Activated T-cell treated with anti-CD3 and anti-CD28 coated beads for 1 hour (primary cell): ENCODE measurements around the gene THOC2.
"Not testable (repeated sequence)": the region's sequence is repeated elsewhere in the genome, so short reads cannot be mapped to it uniquely, and the experiment has no call there.

Source experiments
- DNase-seq: peaks from one replicate; pipeline ENCODE4 v3.0.0-alpha.2; 2020; ENCODE audit warnings: low read depth

The THOC2 gene

DNA sequence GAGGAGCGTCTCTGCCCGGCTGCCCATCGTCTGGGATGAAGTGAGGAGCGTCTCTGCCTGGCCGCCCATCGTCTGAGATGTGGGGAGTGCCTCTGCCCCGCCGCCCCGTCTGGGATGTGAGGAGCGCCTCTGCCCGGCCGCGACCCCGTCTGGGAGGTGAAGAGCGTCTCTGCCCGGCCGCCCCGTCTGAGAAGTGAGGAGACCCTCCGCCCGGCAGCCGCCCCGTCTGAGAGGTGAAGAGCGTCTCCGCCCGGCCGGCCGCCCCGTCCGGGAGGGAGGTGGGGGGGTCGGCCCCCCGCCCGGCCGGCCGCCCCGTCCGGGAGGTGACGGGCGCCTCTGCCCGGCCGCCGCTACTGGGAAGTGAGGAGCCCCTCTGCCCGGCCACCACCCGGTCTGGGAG lies 1.2 kb upstream of the THOC2 start:
- DNase-seq: not testable (repeated sequence)

DNA sequence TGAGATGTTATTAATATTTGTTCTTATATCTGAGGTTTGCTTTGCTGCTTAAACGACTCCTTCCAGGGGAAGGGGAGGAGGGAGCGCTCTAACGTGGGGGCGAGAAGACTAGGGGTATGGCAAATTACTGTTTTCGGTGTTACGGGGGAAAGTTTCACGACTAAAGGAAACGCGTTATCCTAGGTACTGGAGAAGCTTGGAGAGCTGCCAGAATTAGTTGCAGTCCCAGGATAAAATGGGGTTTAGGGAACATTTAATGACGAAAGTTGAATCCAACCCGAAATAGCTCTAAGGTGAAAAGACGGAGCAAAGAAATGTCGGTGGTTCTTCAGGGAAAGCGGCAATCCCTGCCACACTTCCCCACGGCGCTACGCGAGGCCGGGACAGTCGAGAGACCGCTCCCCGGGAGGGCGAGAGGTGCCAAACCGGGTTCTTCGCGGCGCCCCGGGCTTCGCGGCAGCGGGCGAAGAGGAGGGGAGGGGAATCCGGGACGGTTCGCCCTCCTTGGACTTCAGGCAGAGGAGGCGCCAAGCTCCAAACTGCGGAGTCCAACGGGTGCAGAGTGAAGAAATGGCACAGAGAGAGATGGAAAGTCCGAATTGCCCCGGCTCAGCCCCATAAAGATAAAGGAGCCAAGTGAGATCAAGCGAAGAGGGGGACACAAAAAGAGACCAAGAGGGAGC lies 724 bp downstream of the THOC2 start:
- DNase-seq: no peak

- no peak for DNase-seq
Observed at GRCh38 chrX:123731258-123731986, 1.4 kb downstream of the THOC2 start.

DNA sequence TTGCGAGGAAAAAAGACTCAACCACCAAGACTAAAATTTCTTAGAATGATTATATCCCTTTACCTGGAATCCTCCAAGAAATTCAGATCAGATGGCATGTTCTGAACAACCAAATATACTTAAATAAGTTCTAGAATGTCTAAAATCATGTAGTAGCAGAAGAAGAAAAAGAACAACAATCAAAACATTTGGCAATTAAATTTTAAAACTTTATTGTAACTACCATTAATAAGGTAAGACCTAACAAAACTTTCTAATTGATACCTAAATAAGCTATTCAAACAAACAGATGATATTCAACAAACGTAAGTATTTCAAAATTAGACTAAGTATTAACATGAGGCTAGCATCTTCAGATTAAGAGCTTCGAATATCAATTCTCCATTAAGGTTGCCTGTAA lies 4.3 kb downstream of the THOC2 start:
- DNase-seq: no peak

DNA sequence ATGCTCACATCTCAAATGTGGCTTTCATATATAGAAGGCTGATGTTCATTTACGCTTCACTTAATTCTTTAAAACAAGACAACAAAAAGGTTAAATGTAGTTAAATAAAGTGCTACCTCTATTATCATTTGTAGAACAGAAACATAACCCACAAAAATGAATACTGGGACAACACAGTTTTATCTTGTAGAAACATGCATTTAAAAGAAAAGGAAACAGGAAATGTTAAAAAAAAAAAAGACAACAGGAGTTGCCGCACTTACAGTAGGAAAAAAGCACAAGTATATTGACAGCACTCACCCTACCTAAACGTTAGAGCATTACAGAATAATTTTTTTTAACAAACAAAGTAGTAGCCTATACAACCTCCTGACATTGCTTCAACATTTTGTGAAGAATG lies 4.8 kb downstream of the THOC2 start:
- no peak for DNase-seq

DNA sequence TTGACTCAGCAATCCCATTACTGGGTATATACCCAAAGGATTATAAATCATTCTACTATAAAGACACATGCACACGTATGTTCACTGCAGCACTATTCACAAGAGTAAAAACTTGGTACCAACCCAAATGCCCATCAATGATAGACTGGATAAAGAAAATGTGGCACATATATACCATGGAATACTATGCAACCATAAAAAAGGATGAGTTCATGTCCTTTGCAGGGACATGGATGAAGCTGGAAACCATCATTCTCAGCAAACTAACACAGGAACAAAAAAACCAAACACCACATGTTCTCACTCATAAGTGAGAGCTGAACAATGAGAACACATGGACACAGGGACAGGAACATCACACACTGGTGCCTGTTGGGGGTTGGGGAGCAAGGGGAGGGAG lies 10.7 kb downstream of the THOC2 start:
- not testable (repeated sequence) for DNase-seq

DNA sequence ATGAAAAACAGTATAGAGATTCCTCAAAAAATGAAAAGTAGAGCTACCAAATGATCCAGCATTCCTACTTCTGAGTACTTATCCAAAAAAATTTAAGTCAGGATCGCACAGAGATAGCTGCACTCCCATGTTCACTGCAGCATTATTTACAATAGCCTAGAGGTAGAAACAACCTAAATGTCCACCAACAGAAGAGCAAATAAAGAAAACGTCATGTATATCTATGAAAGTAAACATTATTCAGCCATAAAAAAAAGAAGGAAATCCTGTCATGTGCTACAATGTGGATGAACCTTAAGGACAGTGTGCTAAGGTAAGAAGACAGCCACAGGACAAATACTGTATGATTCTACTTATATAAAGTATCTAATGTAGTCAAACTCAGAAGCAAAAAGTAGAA lies 12.4 kb downstream of the THOC2 start:
- no peak for DNase-seq

- no peak for DNase-seq
Observed at GRCh38 chrX:123713841-123714240, 19.0 kb downstream of the THOC2 start.

DNA sequence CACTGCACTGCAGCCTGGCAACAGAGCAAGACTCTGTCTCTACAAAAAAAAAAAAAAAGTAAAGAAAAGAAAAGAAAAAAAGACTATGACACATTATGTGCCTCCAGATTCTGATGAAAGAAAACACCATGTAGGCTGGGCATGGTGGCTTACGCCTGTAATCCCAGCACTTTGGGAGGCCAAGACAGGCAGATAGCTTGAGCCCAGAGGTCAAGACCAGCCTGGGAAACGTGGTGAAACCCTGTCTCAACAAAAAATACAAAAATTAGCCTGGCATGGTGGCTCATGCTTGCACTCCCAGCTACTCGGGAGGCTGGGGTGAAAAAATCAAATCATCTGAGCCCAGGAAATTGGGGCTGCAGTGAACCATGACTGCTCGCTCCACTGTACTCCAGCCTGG lies 19.4 kb downstream of the THOC2 start:
- DNase-seq: no peak

GRCh38 chrX:123711201-123711600 lies 21.7 kb downstream of the THOC2 start:
- not testable (repeated sequence) for DNase-seq

DNA sequence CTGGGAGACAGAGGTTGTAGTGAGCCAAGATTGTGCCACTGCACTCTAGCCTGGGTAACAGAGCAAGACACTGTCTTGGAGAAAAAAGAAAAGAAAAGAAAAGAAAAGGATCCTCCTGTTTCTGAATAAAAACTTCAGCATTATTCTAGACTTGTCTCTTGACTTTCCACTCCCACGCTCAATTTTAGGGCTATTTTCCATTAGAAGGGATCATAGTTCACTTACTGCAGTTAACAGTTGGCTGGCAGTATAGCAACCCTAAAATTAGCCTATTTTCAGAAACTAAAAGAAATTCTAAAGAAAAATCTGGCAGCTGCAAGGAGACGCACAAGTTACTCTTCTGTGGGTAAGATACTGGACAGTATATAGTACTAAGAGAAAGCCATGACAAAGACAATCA lies 28.1 kb downstream of the THOC2 start:
- DNase-seq: no peak

DNA sequence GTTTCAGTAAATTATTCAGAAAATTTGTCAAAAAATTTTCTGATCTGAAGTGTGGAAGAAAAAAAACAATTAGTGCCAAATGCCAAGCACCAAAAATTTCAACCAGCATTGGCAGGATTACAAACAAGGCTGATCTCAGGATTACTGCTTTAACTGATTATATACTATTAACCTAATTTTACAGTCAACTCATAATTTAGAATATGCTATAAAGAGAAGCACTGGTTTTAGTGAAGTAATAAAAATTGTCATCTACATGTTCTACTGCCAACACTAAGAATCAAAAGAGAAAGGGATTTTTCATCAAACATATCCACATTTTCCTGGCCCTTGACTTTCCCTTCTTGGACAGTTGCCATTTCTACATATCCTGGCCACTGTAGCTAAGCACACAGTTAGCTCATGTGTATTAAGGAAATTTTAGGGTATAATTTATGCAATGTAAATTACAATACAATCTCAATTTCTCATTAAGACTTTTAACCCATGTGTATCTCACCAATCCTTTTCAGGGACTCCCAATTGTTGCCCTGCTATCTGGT lies 33.8 kb downstream of the THOC2 start:
- DNase-seq: no peak

GRCh38 chrX:123696334-123696733 lies 36.5 kb downstream of the THOC2 start:
- no peak for DNase-seq

GRCh38 chrX:123695242-123695641 lies 37.6 kb downstream of the THOC2 start:
- DNase-seq: no peak

DNA sequence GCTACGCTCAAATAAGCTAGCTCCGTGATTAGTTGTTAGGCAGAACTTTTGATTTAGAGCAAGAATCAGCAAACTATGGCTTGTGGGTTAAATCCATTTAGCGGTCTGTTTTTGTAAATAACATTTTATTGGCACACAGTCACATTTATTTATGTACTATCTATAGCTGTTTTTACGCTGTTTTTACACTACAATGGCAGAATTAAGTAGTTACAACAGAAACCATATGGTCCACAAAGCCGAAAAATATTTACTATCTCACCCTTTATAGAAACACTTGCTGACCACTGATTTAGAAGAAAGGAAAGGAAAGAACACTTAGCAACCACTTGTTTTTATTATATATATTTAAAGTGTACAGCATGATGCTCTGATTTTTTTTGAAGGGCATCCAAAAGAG lies 41.1 kb downstream of the THOC2 start:
- DNase-seq: no peak

DNA sequence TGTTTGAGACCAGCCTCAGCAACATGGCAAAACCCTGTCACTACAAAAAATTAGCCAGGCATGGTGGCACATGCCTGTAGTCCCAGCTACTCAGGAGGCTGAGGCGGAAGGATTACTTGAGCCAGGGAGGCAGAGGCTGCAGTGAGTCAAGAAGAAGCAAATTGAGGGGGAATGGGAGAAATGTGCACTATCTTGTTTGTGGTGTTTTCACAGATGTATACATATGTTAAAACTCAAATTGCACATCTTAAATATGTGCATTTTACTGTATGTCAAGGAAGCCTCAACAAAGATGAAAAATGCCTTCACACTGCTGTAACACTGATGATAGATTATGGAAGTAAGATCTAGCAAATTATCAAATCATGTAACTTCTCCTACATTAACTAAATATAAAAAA lies 44.3 kb downstream of the THOC2 start:
- DNase-seq: no peak

DNA sequence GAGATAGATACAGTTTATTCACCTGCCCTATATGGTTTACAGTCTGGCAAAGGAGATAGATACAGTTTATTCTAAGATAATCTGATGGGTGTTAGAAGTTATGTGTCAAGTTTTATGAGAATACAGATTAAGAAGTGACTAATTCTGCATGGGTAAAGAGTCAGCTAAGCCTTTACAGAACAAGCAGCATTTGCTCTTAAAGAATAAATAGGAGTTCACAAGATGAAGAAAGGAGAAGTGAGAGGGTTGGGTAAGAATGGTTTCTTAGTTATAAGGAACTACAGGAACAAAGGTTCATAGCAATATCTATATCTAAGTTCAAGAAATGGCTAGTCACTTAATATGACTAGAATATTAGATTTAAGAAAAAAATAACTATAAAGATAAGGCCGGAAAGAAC lies 47.6 kb downstream of the THOC2 start:
- DNase-seq: no peak

DNA sequence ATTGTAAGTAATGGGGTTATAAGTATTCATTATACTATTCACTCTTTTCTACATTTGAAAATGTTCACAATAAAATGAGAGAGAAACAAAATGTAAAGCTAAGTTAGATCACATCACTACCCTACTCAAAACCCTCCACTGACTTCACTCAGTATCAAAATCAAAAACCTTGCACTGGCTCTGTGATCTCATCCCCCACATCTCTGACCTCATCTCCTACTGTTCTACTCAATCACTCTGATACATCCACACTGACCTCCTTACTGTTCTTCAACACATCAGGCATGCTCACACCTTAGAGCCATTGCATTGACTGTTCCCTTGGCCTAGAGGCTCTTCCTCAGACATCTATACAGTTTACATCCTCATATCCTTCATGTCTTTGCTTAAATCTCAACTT lies 50.7 kb downstream of the THOC2 start:
- DNase-seq: no peak

GRCh38 chrX:123679733-123680460 lies 53.0 kb downstream of the THOC2 start:
- not testable (repeated sequence) for DNase-seq

- DNase-seq: no peak
Observed at GRCh38 chrX:123675154-123675553, 57.7 kb downstream of the THOC2 start.

GRCh38 chrX:123673813-123674212 lies 59.0 kb downstream of the THOC2 start:
- DNase-seq: no peak

- no peak for DNase-seq
Observed at GRCh38 chrX:123665197-123665596, 67.7 kb downstream of the THOC2 start.
